GM18498 (cell line): Measurements from ENCODE around the gene ICAM5.
A peak's percentile ranks its signal among the peaks of the same experiment; 100 is the strongest.

Experiments used
- ATAC-seq: cut with Tn5 transposase; IDR thresholded peaks from one replicate; pipeline ENCODE4 v1.9.1; 2021; ENCODE audit warnings: mild to moderate bottlenecking, moderate library complexity; ENCODE audit not compliant: unreplicated experiment

ICAM5 gene

DNA sequence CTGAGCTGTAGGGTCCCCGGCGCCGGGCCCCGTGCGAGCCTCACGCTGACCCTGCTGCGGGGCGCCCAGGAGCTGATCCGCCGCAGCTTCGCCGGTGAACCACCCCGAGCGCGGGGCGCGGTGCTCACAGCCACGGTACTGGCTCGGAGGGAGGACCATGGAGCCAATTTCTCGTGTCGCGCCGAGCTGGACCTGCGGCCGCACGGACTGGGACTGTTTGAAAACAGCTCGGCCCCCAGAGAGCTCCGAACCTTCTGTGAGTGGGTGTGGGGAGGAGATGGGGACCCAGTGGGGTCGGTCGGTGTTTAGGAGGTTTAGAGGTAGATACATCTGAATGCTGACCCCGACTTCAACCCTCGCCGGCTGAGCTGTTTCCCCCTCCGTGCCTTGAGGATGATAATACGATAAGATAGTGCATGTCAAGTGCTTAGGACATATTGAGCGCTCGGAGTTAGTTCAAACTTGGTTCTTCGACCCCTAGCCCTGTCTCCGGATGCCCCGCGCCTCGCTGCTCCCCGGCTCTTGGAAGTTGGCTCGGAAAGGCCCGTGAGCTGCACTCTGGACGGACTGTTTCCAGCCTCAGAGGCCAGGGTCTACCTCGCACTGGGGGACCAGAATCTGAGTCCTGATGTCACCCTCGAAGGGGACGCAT is 1.9 kb downstream of the ICAM5 start:
- ATAC-seq = no peak

DNA sequence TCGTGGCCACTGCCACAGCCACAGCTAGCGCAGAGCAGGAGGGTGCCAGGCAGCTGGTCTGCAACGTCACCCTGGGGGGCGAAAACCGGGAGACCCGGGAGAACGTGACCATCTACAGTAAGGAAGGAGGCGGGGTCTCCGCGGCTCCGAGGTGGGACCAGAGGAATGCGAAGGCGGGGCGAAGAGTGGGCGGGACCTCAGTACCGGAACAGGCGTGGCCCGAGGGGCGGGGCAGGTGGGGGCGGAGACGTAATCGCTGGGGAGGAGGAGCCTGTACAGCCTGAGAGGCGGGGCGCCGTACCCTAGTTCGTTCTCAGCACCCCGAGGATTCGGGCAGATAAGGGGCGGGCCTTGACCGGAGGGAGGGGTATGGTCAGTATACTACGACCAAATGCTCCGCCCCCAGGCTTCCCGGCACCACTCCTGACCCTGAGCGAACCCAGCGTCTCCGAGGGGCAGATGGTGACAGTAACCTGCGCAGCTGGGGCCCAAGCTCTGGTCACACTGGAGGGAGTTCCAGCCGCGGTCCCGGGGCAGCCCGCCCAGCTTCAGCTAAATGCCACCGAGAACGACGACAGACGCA is 2.5 kb downstream of the ICAM5 start:
- peak; percentile 44 for ATAC-seq

DNA sequence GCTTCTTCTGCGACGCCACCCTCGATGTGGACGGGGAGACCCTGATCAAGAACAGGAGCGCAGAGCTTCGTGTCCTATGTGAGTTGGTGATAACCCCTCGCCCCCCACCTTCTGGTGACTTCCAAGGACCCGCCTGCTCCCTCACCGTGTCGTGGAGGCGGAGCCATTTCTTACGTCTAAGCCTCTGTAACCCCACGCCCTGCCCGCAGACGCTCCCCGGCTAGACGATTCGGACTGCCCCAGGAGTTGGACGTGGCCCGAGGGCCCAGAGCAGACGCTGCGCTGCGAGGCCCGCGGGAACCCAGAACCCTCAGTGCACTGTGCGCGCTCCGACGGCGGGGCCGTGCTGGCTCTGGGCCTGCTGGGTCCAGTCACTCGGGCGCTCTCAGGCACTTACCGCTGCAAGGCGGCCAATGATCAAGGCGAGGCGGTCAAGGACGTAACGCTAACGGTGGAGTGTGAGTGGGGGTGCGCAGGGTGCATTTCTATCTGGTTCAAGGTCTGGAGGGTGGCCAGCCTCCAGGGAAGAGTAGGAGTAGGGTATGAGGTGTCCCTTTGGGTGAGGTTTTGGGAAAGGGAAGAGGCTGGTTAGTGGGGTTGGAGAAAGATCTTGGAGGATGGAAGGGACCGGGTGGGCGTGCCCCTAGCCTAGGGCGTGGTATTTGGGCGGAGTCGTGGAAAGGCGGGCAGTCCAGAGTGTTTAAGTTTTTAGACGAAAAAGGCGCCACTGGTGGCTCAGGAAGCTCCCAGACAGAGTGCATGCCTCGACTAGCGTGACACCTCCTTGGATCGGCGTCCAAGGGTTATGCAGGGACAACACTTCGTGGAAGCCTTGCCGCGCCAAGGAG is 3.3 kb downstream of the ICAM5 start:
- ATAC-seq = no peak

DNA sequence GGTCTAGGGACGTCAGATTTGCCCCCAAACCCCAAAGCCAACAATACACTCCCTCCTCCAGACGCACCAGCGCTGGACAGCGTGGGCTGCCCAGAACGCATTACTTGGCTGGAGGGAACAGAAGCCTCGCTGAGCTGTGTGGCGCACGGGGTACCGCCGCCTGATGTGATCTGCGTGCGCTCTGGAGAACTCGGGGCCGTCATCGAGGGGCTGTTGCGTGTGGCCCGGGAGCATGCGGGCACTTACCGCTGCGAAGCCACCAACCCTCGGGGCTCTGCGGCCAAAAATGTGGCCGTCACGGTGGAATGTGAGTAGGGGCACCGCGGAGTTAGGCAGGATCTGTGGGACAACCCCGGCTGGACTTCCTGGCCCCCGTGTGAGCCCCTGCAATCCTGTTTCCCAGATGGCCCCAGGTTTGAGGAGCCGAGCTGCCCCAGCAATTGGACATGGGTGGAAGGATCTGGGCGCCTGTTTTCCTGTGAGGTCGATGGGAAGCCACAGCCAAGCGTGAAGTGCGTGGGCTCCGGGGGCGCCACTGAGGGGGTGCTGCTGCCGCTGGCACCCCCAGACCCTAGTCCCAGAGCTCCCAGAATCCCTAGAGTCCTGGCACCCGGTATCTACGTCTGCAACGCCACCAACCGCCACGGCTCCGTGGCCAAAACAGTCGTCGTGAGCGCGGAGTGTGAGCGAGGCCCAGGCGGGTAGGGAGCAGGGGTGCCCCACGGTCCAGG is 4.0 kb downstream of the ICAM5 start:
- ATAC-seq = no peak

DNA sequence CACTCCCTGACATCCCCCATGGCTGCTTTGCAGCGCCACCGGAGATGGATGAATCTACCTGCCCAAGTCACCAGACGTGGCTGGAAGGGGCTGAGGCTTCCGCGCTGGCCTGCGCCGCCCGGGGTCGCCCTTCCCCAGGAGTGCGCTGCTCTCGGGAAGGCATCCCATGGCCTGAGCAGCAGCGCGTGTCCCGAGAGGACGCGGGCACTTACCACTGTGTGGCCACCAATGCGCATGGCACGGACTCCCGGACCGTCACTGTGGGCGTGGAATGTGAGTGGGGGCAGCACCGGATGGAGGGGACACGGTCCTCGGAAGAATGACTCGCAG is 4.6 kb downstream of the ICAM5 start:
- ATAC-seq = no peak

DNA sequence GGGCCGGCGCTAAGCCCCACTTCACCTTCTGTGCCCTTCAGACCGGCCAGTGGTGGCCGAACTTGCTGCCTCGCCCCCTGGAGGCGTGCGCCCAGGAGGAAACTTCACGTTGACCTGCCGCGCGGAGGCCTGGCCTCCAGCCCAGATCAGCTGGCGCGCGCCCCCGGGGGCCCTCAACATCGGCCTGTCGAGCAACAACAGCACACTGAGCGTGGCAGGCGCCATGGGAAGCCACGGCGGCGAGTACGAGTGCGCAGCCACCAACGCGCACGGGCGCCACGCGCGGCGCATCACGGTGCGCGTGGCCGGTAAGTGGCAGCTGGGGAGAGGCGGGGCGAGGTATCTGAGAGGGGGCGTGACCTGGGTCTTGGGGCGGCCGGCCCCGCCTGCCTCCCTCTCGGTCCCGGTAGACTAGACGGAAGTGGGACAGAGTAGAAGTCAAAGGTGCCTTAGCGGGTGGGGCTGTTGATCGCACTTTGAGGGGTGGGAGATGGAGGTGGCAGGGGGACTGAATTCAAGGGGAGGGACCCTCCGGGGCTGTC is 5.6 kb downstream of the ICAM5 start:
- ATAC-seq = peak; percentile 60

DNA sequence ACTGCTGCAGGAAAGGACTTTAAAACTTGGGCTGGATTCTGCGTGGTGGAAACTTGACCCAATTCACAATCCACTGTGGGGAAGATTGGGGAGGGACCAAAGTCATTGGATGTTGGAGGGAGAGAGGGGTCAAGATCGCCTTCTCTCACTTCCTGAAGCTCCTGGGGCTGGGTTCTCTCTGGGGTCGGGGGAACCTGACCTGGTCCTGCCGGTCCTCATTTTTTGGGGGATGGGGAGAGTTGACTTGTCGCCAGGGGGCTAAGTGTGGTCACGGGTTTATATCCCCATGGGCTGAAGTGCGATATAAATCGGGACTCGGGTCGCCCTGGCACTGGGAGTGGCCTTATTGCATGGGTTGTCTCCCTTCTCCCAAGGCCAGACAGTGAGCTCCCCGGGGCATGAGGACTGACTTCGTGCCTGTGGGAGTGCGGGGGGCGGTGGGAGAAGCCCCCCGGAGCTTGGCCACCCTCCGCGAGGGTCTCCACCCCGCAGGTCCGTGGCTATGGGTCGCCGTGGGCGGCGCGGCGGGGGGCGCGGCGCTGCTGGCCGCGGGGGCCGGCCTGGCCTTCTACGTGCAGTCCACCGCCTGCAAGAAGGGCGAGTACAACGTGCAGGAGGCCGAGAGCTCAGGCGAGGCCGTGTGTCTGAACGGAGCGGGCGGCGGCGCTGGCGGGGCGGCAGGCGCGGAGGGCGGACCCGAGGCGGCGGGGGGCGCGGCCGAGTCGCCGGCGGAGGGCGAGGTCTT is 6.3 kb downstream of the ICAM5 start:
- ATAC-seq = no peak

DNA sequence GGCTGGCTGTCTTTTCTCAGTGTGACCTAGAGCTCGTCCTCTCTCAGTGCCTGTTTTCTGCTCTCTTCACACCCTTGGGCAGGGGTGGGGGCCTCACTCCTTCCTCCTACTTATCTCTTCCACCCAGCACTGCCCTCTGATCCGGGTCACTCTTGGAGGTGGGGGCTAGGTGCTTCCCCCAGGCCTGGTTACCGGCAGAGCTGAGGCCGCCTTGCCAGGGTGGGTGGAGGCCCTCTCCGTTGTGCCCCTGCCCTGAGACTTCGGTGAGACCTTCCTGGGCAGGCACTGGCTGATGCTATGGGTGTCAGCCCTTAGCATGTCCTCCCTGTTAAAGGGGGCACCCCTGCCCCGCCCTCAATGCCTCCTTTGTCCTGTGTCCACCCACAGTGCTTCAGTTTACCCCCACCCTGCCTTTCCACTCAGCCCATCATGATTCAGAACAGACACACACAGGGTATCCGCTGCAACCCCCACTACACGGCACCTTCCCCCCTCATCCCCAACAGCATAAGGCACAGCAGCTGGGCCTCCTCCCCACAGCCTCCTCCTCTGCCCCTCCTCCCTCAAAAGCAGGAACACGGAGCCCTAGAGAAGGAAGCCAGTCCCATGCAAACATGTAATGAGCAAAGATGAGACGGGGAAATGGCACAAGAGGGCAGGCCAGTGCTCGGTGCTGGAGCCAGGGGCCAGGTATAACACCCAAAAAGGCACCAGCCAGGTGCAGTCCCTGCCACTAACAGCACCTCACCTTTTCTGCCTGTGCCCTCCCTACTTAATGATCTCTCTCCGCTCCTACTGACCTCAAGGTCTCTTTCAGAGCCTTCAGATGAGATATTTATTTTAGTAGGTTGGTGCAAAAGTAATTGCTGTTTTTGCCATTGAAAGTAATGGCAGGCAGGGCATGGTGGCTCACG is 10.1 kb downstream of the ICAM5 start:
- ATAC-seq = no peak

DNA sequence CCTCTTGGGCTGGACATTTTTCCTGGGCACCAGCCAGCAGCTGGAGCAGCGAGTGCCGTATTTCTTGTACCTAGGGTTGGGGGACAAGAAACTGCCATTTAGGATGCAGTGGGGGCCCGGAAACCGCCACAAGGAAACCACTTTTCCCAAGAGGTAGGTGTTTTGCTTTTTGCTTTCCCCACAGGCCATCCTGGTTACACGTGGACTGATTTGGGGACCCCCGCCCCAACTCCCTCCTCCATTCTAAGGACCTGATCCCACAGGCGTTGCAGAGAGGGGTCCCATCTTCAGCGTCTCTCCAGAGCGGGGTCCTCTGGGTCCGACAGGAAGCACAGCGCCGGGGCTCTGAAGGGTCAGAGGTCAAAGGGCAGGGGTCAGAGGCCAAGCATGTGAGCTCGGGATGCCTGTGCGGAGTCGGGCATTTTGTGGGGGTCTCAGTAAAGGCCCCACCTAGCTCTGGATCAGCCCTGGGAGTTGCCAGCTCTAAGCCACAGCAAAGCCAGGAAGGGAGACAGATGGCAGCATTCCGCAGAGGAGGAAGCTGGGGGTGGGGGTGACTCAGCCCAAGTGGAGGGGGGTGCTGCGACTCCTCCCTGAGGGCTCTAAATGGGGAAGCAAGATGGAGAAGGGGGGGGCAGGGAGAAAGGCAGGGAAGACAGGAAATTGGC is 15.5 kb downstream of the ICAM5 start:
- ATAC-seq = no peak

DNA sequence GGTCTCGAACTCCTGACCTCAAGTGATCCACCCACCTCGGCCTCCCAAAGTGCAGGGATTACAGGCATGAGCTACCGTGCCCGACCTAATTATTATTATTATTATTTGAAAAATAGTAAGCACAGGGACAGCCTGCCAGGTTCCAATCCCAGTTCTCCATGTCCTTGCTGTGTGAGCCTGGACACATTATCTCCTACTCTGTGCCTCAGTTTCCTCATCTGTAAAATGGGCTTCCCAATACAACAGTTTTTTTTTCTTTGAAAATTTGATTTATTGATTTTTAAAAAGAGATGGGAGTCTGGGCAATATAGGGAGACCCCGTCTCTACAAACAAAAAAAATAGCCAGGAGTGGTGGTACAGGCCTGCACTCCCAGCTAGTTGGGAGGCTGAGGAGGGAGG is 16.6 kb downstream of the ICAM5 start:
- no peak for ATAC-seq

DNA sequence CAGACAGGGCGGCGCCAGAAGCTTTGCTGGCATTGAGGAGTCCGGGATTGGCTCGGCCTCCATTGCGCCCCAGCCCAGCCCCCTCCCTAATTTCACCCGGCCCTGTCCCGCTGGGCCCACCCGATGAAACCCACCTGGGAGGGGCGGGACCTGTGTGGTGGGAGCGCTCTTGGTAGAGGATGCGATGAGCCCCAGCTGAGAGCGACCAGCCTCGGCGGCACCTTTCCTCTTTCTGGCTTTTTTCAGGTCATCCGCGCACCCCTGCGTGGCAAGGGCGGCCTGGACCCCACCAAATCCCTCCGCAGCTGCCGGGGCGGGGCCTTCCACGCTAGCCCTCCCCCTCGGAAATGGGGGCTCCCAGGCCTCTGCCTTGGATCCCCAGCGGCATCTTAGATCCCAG is 19.7 kb downstream of the ICAM5 start, which contains the start of gene ZGLP1:
ZGLP1 (minus strand) TSS at position 393 of the 400 bp plus-strand sequence.
- no peak for ATAC-seq

DNA sequence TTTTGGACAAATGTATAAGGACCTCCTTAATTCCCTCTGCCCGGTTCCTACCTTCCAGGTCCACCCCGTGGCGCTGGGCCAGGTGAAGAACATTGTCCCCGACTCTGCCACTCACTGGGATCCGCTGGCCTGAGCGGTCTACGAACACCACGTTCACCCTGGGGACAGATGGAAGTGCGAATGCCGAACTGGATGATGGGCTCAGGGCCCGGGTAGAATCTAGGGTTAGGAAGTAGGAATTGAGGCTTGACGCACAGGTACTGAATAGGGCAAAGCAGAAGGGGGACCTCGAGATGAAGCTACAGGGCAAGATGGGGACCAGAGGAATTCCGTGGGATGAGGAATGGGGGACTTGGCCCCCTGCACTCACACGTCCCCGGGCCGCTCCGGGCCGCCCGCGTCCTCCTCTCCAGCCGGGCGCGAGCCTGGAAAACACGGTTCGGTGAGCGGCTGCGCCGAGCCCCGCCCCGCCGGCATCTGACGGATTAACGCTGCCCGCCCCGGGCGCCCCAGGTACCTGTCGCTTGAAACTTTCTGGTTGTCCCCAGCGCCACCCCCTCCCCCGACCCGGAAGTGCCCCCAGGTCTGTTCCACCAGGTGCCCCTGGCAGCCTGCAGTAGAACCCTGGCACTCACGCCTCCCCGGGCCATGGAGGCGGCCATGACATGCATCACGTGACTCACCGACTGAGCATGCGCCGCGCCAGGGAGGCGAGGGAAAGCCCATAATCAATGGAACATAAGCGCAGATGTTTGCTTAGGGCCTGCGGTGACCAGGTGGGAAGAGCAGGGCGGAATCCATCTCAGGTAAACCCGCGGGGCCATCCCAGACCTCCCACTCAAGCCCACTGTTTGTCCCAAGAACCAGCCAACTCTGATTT is 25.8 kb downstream of the ICAM5 start, which contains the start of gene FDX2:
FDX2 (minus strand) TSS at position 681 of the 880 bp plus-strand sequence; CDS start at position 662, 19 bp downstream.
- peak; percentile 63 for ATAC-seq

DNA sequence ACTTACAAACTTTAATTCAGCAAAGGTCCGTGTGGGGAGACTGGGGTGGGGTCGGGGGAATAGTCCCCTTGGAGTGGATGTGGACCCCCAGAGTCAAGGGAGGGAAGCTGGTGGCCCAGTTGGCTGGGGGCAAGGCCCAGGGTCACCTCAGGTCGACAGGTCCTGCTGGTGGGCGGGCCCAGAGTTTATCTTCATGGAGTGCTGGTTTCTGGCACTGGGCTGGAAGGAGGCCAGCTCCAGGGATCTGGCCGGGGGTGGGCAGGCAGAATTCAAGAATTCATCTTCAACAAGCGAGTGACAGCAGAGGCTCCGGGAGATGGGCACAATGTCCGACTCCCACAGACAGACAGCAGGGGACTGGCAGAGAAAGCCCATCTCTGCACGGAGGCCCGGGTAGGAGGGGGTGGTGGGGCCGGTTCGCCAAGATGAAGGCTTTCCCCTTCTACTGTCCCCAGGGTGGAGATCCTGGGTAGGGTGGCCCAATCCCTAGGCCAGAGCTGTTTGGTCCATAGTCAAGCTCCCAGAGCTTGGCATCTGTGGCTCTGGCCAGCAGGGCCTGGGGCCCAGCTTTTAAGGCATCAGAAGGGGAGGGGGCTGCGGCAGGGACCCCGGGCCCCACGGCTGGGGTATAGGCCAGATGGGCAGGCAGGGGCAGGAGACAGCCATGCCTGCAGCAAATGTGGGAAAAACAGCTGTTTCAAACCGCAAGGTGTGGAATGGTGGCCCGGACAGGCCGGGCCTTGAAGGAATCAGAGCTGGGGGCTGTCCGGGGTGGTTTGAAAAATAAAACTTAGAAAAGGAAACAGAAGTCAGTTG is 26.7 kb downstream of the ICAM5 start:
- ATAC-seq = no peak

DNA sequence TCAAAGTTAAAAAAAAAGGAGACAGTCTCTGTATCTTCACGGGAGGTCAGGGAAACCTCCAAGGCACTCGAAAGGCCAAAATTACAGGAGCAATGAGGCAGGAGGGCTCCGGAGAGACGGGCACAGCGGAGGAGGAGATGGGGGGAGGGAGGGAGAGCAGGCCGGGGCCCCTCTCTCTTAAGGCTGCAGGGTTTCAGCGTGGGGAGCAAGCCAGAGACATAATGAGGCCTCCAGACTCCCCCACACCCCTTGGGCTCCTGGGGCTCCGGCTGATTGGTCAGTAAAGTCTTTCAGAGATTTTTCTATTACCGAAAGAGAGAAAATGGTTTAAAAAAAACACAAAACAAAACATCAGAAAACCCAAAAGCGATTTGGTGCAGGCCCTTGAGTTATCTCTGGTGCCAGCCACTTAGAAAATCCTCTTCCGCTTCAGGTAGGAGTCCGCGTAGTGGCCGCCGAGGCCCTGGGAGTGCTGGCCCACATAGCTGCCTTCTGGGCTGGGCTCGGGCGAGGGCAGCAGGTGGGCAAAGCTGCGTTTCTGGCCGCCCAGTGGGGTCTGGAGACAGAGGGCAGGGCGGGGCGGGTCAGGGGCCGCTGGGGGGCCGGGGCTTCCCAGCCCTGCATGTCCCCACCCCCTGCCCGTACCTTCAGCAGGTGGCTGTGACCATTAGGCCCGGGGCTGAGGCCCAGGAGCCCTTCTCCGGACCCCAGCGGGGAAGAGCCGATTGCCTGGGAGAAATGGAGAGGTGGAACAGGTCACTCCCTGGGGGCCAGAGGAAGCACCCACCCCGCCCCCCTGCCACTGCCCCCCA is 27.5 kb downstream of the ICAM5 start:
- no peak for ATAC-seq

DNA sequence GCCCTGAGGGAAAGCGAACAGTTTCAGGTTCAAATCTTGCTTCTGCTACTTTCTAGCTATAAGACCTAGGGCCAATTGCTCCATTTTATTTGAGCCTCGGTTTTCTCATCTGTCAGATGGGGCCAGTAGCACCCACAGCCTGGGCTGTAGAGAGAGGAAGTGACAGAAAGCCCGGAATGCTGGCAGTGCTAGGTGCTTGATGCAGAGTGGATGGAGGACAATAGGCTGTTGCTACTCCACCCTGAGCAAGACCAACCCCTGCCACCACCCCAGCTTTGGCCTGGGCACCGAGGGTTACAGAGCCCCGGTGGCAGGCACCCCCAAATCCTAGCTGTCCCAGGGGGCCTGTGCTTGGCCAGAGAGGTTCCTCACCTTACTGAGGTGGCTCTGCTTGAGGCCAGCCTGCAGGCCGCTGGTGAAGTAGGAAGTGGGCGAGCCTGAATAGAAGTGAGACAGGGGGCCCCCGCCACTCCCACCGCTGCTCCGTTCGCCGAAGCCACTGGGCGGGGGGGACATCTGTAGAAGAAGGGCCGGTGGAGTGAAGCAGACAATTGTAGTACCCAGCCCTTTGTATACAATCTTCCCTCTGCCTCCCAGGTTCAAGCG is 28.2 kb downstream of the ICAM5 start:
- no peak for ATAC-seq
